LNCaP clone FGC (cell line): ENCODE results near the gene RAB40C.

Experiments used
- DNase-seq: peaks from one replicate; pipeline ENCODE4 v3.0.0-alpha.2; 2011; ENCODE audit warnings: low read depth
- H3K4me3 ChIP-seq: 2 replicates; pipeline ENCODE4 v1.5.1; 2011; ENCODE audit warnings: mild to moderate bottlenecking, low read depth, low read length, control low read depth
- CTCF ChIP-seq: IDR thresholded peaks from 2 replicates; pipeline ENCODE4 v1.5.1; 2012; ENCODE audit warnings: mild to moderate bottlenecking; ENCODE audit not compliant: control insufficient read depth, insufficient read depth; ENCODE audit errors: extremely low read depth

RAB40C gene

GRCh38 chr16:582614-583331 is 7.1 kb upstream of the RAB40C start:
- H3K4me3 ChIP-seq = no peak overlapping the region
- DNase-seq = no peak
- TF ChIP-seq CTCF = peak; percentile 3; the same call in 1 of the 2 replicates

- H3K4me3 ChIP-seq = no peak overlapping the region
- no peak for DNase-seq
Observed at GRCh38 chr16:583470-583814, 6.4 kb upstream of the RAB40C start.

GRCh38 chr16:583815-584591 is 5.9 kb upstream of the RAB40C start:
- TF ChIP-seq CTCF = no peak
- no peak overlapping the region for H3K4me3 ChIP-seq
- DNase-seq = no peak

More at GRCh38 chr16:583470-583814, 6.4 kb upstream of the RAB40C start:
- TF ChIP-seq CTCF = no peak

- no peak for DNase-seq
- no peak overlapping the region for H3K4me3 ChIP-seq
- TF ChIP-seq CTCF = peak; percentile 24
Observed at GRCh38 chr16:585351-585750, 4.5 kb upstream of the RAB40C start.

- no peak for TF ChIP-seq CTCF
- no peak for DNase-seq
- H3K4me3 ChIP-seq = no peak overlapping the region
Observed at GRCh38 chr16:586047-586644, 3.7 kb upstream of the RAB40C start.

- DNase-seq = no peak
- TF ChIP-seq CTCF = no peak
- H3K4me3 ChIP-seq = peak overlapping the region; percentile 89
Observed at GRCh38 chr16:586645-587590, 2.9 kb upstream of the RAB40C start.
